CD14-positive monocyte (primary cell): ENCODE results near the gene TLE7. TPM values are rescaled to one million over a fixed set of nuclear protein-coding genes. Genes with fewer than 3 reads are reported as not detected.

ENCODE experiments used
- DNase-seq, 3 donors: peaks; one replicate each; pipeline ENCODE4 v3.0.0-alpha.2; 2011 to 2022
- H2AFZ ChIP-seq: 2 replicates; pipeline ENCODE4 v1.6.0; 2012; ENCODE audit warnings: mild to moderate bottlenecking, low read depth, low read length, inconsistent platforms; ENCODE audit not compliant: insufficient read depth, poor library complexity, severe bottlenecking
- H3K27ac ChIP-seq, 2 donors: 1 replicate in 1 of 2; 2 replicates in 1 of 2; pipeline ENCODE4 v1.5.1; 2012 to 2013; ENCODE audit warnings: low read length in 2 of 2, control low read depth in 1 of 2, inconsistent platforms in 1 of 2, low read depth in 1 of 2, mild to moderate bottlenecking in 1 of 2
- H3K27me3 ChIP-seq, 2 donors: one replicate each; pipeline versions ENCODE4 v1.6.0 to v1.6.1; 2011 to 2013; ENCODE audit warnings: low read length in 2 of 2; ENCODE audit not compliant: control insufficient read depth in 2 of 2, insufficient read depth in 2 of 2
- H3K36me3 ChIP-seq, 2 donors: replicated peaks in 1 of 2; 1 replicate in 1 of 2; 2 replicates in 1 of 2; pipeline versions ENCODE4 v1.5.1 to v1.6.1; 2012 to 2013; ENCODE audit warnings: low read length in 2 of 2, control low read depth in 1 of 2, inconsistent platforms in 1 of 2, mild to moderate bottlenecking in 1 of 2; ENCODE audit not compliant: insufficient read depth in 2 of 2, control insufficient read depth in 1 of 2
- H3K4me1 ChIP-seq, 2 donors: 1 replicate in 1 of 2; 2 replicates in 1 of 2; pipeline versions ENCODE4 v1.5.1 to v1.6.1; 2012 to 2013; ENCODE audit warnings: low read length in 2 of 2, control low read depth in 1 of 2, inconsistent platforms in 1 of 2, mild to moderate bottlenecking in 1 of 2, moderate library complexity in 1 of 2; ENCODE audit not compliant: insufficient read depth in 2 of 2, control insufficient read depth in 1 of 2
- H3K4me2 ChIP-seq: replicated peaks from 2 replicates; pipeline ENCODE3; 2012; ENCODE audit warnings: low read length, moderate library complexity, mild to moderate bottlenecking; ENCODE audit not compliant: poor library complexity, severe bottlenecking; ENCODE audit errors: extremely low read depth
- H3K4me3 ChIP-seq, 3 experiments: fragments of 200-600 bp in 1 of 3; sonication (generic) in 1 of 3; replicated peaks in 1 of 3; 1 replicate in 2 of 3; 2 replicates in 1 of 3; pipeline ENCODE4 v1.5.1; 2011 to 2013; ENCODE audit warnings: low read length in 3 of 3, mild to moderate bottlenecking in 3 of 3, control low read depth in 2 of 3, low read depth in 2 of 3, inconsistent platforms in 1 of 3, moderate library complexity in 1 of 3
- H3K79me2 ChIP-seq: 2 replicates; pipeline ENCODE4 v1.6.0; 2012; ENCODE audit warnings: mild to moderate bottlenecking, control low read depth, inconsistent platforms, low read length, moderate library complexity; ENCODE audit not compliant: insufficient read depth
- H3K9ac ChIP-seq: 2 replicates; pipeline ENCODE4 v1.6.0; 2017; ENCODE audit warnings: low read length, mild to moderate bottlenecking; ENCODE audit not compliant: insufficient read depth, poor library complexity, severe bottlenecking
- H3K9me3 ChIP-seq, 2 donors: replicated peaks in 1 of 2; 1 replicate in 1 of 2; 2 replicates in 1 of 2; pipeline versions ENCODE4 v1.5.1 to v1.6.1; 2012 to 2013; ENCODE audit warnings: low read length in 2 of 2, control low read depth in 1 of 2; ENCODE audit not compliant: control insufficient read depth in 1 of 2, insufficient read depth in 1 of 2
- H4K20me1 ChIP-seq: 2 replicates; pipeline ENCODE4 v1.6.0; 2012; ENCODE audit warnings: mild to moderate bottlenecking, low read length, control low read depth, moderate library complexity; ENCODE audit not compliant: insufficient read depth
- H3K27ac Mint-ChIP-seq, 7 donors: one replicate each; pipeline ENCODE4 v1.8.0; 2020; ENCODE audit warnings: mild to moderate bottlenecking in 7 of 7, mixed read lengths in 7 of 7, moderate library complexity in 6 of 7, inconsistent platforms in 2 of 7
- H3K27me3 Mint-ChIP-seq, 3 donors: one replicate each; pipeline ENCODE4 v1.8.0; 2021 to 2022; ENCODE audit warnings: low read depth in 3 of 3, mild to moderate bottlenecking in 3 of 3, mixed read lengths in 3 of 3, moderate library complexity in 3 of 3, inconsistent platforms in 1 of 3
- H3K36me3 Mint-ChIP-seq, 2 donors: one replicate each; pipeline ENCODE4 v1.8.0; 2020; ENCODE audit warnings: mixed read lengths in 2 of 2, inconsistent platforms in 1 of 2, mild to moderate bottlenecking in 1 of 2
- H3K4me1 Mint-ChIP-seq: one replicate; pipeline ENCODE4 v1.8.0; 2020; ENCODE audit warnings: mild to moderate bottlenecking, mixed read lengths
- H3K4me3 Mint-ChIP-seq, 2 donors: one replicate each; pipeline ENCODE4 v1.8.0; 2020; ENCODE audit warnings: mild to moderate bottlenecking in 2 of 2, mixed read lengths in 2 of 2, moderate library complexity in 1 of 2
- H3K9me3 Mint-ChIP-seq, 7 donors: one replicate each; pipeline ENCODE4 v1.8.0; 2020 to 2022; ENCODE audit warnings: mixed read lengths in 7 of 7, mild to moderate bottlenecking in 6 of 7, moderate library complexity in 6 of 7, inconsistent platforms in 2 of 7
- WGBS: methylation state at CpG from one replicate; pipeline ENCODE4 v1.1.5; 2013; ENCODE audit warnings: missing lambda C conversion rate; ENCODE audit not compliant: insufficient coverage; 5-methylcytosine and 5-hydroxymethylcytosine counted together
- intact Hi-C, 2 donors: fragments of 100-400 bp; cut with micrococcal nuclease; formaldehyde crosslinking; loops; one replicate each; pipeline versions ENCODE4 v1.15.0 to v1.15.1; 2023
- polyA plus RNA-seq, 3 donors: library from polyadenylated mRNA; depleted of rRNA in 1 of 3; unstranded in 2 of 3; stranded (reverse) in 1 of 3; fragments of 300-500 nt in 2 of 3; fragments of >200 nt in 1 of 3; fragmentation: Illumina TruSeq in 2 of 3; gene quantifications; 1 replicate in 2 of 3; 2 replicates in 1 of 3; pipeline ENCODE4 v1.2.3, GENCODE V29; 2012 to 2021
- TF ChIP-seq, protein P1 (sequence below): fragments of 200-600 bp; IDR thresholded peaks from one replicate; pipeline ENCODE4 v1.8.0; 2022; ENCODE audit warnings: antibody characterized with exemption, mild to moderate bottlenecking

The TLE7 gene
- polyA plus RNA-seq, 3 donors = not detected

DNA sequence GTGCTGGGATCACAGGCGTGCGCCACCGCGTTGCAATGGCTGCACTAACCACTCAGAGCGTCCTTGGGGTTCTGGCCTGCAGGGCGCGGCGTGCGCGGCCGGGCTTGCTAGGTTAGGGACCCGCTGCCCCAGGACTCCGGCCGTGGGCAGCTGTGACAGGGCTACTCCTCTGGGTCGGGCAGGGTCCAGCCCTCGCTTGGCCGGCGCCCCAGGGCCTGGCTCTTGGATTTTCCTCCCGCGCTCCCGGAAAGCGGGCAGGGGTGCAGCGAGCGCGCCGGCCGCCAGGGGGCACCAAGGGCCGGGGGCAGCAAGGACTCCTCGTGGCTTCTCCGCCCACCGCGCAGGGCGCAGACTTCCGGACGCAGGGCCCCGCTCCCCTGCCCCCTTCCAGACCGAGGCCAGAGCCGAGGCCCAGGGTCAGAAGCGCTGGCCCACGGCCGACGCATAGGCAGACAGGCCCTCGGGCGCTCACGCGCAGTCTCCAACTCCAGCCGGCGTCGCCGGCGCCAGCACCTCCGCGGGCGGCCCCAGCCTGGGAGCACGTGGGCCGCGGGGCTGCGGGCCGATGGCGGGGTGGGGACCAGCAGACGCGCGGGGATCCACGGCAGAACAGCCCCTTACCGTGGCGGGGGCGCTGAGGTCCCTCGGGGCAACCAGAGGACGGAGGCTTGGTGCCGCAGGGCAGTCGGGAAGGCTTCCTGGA is 355 bp downstream of the TLE7 start:
- Mint-ChIP-seq H3K4me1 (no peaks in the 10 kb centered on the region), H3K27me3 (peaks cover 9 to 16% (median 12%) of the 10 kb centered on the region in 3 donors), H3K4me3 (peak overlapping the region in 1 of 2 donors; percentile 46), H3K9me3 (peaks cover 23 to 63% (median 50%) of the 10 kb centered on the region in 7 donors), H3K27ac (no peak overlapping the region), H3K36me3 (no peaks in the 10 kb centered on the region)
- peaks cover 0 to 2% of the 10 kb centered on the region in 2 donors for H3K27me3 ChIP-seq
- 34% methylated on average over 71 of the region's 71 CpGs for WGBS
- no peak overlapping the region for H3K9ac ChIP-seq
- no peak overlapping the region for H3K4me2 ChIP-seq
- no peaks in the 10 kb centered on the region for H3K79me2 ChIP-seq
- H3K27ac ChIP-seq = no peak overlapping the region
- no peak overlapping the region for H3K4me3 ChIP-seq
- H4K20me1 ChIP-seq = no peaks in the 10 kb centered on the region
- DNase-seq = no peak
- intact Hi-C loops = no loop called here
- H3K4me1 ChIP-seq = no peaks in the 10 kb centered on the region
- H3K36me3 ChIP-seq = no peaks in the 10 kb centered on the region
- TF ChIP-seq, protein P1, sequence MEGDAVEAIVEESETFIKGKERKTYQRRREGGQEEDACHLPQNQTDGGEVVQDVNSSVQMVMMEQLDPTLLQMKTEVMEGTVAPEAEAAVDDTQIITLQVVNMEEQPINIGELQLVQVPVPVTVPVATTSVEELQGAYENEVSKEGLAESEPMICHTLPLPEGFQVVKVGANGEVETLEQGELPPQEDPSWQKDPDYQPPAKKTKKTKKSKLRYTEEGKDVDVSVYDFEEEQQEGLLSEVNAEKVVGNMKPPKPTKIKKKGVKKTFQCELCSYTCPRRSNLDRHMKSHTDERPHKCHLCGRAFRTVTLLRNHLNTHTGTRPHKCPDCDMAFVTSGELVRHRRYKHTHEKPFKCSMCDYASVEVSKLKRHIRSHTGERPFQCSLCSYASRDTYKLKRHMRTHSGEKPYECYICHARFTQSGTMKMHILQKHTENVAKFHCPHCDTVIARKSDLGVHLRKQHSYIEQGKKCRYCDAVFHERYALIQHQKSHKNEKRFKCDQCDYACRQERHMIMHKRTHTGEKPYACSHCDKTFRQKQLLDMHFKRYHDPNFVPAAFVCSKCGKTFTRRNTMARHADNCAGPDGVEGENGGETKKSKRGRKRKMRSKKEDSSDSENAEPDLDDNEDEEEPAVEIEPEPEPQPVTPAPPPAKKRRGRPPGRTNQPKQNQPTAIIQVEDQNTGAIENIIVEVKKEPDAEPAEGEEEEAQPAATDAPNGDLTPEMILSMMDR = peak; percentile 63
- peaks cover 43 to 53% of the 10 kb centered on the region in 2 donors for H3K9me3 ChIP-seq
- no peak overlapping the region for H2AFZ ChIP-seq

DNA sequence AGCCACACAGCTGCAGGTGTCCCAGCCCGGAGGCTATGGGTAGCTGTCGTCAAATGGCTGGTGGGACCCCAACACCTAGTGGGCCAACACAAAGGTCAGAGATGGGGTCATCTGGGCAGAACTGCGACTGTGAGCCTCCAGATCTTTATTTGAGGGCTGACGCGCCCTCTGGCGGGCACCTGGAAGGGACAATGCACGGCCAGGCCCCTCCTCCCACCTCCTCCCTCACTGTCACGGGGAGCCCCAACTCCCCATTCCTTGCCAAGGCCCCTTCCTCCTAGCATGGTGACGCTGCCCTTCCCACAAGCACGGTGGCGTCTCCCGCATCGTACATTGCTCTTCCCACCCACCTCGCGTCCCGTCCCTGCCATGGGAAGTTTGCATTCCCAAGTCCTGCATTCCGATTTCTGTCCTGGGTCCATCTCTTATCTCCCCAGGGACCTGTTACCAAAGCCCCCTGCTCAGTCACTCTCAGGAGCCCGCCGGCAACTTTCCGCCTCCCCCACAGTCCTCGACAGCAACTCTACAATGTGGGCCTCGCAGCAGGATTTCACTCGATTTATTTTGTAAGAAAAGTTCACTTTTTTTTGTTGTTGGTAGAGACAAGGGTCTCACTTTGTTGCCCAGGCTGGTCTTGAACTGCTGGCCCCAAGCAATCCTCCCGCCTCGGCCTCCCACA is 1.0 kb downstream of the TLE7 start:
- no peaks in the 10 kb centered on the region for H3K4me1 ChIP-seq
- no peaks in the 10 kb centered on the region for H3K79me2 ChIP-seq
- peak overlapping the region in 1 of 2 donors; percentile 46 for H3K4me3 Mint-ChIP-seq
- peaks cover 36 to 47% of the 10 kb centered on the region in 2 donors for H3K9me3 ChIP-seq
- H3K27me3 Mint-ChIP-seq = peaks cover 9 to 18% (median 12%) of the 10 kb centered on the region in 3 donors
- intact Hi-C loops = no loop called here
- no peaks in the 10 kb centered on the region for H3K36me3 ChIP-seq
- no peak overlapping the region for H3K9ac ChIP-seq
- no peaks in the 10 kb centered on the region for H3K4me1 Mint-ChIP-seq
- WGBS = 60% methylated on average over 19 of the region's 25 CpGs
- no peaks in the 10 kb centered on the region for H4K20me1 ChIP-seq
- H3K4me3 ChIP-seq = no peak overlapping the region
- H3K36me3 Mint-ChIP-seq = no peaks in the 10 kb centered on the region
- H3K4me2 ChIP-seq = no peak overlapping the region
- no peak for DNase-seq
- H3K27ac Mint-ChIP-seq = no peak overlapping the region
- no peak overlapping the region for H2AFZ ChIP-seq
- H3K9me3 Mint-ChIP-seq = peaks cover 17 to 56% (median 43%) of the 10 kb centered on the region in 7 donors
- TF ChIP-seq, protein P1 = no peak
- peaks cover 0 to 2% of the 10 kb centered on the region in 2 donors for H3K27me3 ChIP-seq
- H3K27ac ChIP-seq = no peak overlapping the region
